IPS-NIHi11 (cell line): ENCODE measurements around the gene DMAC2L.
"Not testable (repeated sequence)": the region's sequence is repeated elsewhere in the genome, so short reads cannot be mapped to it uniquely, and the experiment has no call there.

Experiments
- DNase-seq: peaks from one replicate; pipeline ENCODE4 v3.0.0; 2012; ENCODE audit warnings: mixed read lengths, low spot score

Gene DMAC2L

DNA sequence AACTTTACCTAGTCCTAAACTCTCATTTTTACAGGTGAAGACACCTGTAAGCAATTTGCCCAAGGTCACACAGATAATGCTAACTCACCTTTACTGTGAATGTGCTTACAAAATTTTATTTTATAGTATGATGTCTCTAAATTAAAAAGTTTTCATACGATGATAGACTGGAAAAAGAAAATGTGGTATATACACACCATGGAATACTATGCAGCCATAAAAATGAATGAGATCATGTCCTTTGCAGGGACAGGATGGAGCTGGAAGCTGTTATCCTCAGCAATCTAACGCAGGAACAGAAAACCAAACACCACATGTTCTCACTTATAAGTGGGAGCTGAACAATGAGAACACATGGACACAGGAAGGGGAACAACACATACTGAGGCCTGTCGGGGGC, 44.2 kb downstream of the DMAC2L start:
- DNase-seq = not testable (repeated sequence)

DNA sequence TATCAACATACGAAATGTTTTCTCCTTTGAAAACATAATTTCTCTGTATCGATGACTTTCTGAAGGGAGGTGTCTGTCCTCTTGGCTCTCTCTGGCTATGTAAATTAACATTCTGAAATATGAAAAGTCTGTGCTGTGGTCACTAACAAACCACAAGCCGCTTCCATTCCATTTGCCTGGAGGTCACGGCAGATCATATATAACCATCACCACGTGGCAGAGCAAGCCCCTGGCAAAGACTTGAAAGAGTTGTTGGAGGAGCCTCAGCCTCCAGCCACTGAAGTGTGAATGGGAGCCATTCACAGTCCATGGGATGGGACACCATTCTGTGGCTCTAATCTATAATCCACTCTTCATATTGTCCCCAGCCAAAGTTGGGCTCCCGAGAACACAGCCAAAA, 45.0 kb downstream of the DMAC2L start:
- no peak for DNase-seq

DNA sequence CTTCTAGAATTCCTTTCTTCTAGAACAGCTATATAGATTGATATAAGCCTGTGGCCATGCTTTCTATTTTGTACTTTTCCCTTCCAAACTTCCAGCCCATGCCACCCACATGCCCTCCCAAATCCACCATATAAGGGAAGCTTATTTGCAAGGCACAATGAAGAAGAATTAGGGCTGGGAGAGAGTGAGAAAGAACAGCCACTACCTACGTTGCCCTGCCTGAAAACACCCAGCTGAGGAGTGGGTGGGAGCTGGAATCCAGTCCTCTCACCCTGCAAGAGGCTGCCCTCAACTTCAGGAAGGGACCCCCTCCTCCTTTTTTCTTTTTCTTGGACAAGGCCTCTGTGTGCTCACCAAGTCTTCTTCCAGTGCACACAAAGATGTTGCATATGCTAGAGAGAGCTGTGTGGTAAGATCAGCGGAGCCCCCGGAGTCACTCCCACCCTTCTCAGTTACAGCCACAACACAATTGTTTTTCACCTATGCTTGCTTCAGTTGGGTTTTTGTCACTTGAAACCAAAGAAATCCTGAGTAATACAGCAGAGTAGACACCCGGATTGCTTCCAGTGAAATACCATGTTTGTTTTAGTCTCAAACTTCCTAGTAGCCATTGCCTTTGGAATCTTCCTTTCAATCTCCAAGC, 45.8 kb downstream of the DMAC2L start:
- no peak for DNase-seq

DNA sequence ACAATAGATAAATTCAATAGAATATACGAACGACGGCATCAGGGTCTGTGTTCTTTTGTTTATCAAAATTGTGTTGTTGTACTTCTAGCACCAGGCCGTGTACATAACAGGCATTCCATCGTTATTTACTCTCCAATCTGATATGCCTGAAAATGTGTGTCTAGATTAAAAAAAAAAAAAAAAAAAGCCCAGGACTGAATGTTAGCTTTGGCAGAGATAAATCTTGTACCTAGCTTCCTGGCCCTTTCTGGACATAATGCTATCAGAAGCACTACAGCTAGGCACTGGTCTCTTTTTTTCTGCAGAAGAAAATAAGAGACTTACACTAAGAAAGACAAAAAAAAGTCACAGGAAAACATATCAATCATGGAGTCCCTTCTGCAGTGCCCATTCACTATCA, 47.5 kb downstream of the DMAC2L start:
- DNase-seq = no peak

DNA sequence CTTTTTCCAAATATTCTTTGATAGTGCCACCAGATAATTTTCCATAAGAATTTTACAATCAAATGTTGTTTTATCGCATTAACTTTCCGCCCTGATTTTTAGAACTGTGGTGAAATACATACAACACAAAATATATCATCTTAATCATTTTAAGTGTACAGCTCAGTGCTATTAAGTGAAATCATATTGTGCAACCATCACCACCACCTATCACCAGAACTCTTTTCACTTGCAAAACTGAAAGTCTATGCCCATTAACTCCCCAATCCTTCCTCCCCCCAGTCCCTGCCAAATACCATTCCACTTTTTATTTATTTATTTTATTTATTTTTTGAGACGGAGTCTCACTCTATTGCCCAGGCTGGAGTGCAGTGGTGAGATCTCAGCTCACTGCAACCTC, 48.0 kb downstream of the DMAC2L start:
- no peak for DNase-seq

DNA sequence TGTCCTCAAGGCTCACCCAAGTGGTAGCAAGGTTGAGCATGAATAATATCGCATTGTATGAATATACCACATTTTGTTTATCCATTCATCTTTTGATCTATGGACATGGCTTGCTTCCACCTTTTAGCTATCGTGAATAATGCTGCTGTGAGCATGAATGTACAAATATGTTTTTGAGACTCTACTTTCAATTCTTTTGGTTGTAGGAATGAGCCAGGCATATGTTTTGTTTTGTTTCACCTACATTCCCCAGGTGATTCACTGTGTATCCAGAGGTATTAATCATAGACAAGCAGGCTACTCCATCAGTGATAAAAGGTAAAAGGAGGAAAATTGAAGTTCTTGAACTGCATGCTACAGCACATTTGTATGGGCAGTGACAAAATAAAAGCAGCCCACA, 48.7 kb downstream of the DMAC2L start:
- DNase-seq = no peak

DNA sequence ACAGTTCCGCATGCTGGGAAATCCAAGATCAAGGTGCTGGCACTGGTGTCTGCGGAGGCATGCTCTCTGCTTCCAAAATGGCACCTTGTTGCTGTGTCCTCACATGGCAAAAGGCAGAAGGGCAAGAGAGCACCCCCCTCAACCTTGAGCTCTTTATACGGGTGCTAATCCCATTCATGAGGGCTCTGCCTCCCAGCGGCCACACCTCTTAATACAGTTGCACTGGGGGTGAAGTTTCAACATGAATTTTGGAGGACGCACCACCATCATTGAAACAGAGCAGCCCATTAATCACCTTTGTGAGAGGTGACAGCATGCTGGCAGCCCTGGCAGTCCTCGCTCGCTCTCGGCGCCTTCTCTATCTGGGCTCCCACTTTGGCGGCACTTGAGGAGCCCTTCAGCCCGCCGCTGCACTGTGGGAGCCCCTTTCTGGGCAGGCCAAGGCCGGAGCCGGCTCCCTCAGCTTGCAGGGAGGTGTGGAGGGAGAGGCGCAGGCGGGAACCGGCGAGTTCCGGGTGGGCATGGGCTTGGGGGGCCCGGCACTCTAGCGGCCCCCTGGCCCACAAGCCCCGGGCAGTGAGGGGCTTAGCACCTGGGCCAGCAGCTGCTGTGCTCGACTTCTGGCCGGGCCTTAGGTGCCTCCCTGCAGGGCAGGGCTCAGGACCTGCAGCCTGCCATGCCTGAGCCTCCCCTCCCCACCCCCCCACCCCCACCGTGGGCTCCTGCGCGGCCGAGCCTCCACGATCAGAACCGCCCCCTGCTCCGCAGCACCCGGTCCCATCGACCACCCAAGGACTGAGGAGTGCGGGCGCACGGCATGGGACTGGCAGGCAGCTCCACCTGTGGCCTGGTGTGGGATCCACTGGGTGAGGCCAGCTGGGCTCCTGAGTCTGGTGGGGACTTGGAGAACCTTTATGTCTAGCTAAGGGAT, 49.6 kb downstream of the DMAC2L start:
- DNase-seq = not testable (repeated sequence)

DNA sequence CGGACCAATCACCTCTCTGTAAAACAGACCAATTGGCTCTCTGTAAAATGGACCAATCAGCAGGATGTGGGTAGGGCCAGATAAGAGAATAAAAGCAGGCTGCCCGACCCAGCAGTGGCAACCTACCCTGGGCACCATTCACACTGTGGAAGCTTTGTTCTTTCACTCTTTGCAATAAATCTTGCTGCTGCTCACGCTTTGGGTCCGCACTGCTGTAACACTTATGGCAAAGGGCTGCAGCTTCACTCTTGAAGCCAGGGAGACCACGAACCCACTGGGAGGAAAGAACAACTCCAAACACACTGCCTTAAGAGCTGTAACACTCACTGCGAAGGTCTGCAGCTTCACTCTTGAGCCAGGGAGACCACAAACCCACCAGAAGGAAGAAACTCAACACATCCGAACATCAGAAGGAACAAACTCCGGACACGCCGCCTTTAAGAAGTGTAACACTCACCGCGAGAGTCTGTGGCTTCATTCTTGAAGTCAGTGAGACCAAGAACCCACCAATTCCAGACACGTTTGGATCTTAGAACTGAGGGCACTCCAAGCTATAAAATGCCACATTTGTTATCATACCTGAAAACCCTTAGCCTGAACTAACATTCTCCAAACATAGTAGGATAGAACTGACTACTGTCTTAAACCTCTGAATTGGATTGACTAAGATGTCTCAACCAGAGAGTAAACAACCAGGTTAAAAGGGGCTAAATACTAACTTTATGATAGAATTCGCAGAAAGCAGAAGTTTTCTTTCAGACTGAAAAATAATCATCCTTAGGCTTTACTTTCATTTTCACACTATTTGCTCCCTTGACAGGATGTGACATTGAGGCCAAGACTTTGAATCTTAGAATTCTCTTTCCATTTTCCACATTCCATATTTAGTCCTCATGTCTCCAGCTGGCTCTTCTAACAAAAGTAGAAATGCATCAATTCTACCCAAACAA, 50.9 kb downstream of the DMAC2L start:
- no peak for DNase-seq

- DNase-seq = no peak
Observed at GRCh38 chr14:50363714-50364111, 51.6 kb downstream of the DMAC2L start.

GRCh38 chr14:50364792-50365191, 52.7 kb downstream of the DMAC2L start:
- DNase-seq = no peak

DNA sequence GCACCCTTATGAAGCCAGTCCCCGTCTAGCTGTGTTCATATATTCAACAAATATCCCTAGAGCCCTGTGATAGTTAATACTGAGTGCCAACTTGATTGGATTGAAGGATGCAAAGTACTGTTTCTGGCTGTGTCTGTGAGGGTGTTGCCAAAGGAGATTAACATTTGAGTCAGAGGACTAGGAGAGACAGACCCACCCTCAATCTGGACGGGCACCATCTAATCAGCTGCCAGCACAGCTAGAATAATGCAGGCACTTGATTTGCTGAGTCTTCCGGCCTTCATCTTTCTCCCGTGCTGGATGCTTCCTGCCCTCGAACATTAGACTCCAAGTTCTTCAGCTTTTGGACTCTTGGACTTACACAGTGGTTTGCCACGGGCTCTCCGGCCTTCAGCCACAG, 53.4 kb downstream of the DMAC2L start:
- not testable (repeated sequence) for DNase-seq

- no peak for DNase-seq
Observed at GRCh38 chr14:50366115-50366514, 54.0 kb downstream of the DMAC2L start.

DNA sequence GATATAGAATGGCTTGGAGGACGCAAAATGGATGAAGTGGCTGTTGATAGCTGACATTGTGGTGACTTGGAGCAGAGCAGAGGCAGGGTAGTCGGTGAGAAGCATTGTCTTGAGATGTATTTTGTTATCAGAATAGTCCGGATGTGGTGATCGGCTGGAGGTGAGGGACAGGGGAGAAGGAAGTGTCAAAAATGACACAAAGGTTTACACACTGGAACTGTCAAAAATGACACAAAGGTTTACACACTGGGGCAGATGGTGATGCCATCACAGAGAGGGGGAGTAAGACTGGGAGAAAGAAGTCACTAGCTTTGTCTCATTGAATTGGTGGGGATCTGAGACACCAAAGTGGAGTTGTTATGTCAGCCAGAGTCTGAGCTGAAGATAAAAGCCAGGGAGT, 54.5 kb downstream of the DMAC2L start:
- DNase-seq = no peak

DNA sequence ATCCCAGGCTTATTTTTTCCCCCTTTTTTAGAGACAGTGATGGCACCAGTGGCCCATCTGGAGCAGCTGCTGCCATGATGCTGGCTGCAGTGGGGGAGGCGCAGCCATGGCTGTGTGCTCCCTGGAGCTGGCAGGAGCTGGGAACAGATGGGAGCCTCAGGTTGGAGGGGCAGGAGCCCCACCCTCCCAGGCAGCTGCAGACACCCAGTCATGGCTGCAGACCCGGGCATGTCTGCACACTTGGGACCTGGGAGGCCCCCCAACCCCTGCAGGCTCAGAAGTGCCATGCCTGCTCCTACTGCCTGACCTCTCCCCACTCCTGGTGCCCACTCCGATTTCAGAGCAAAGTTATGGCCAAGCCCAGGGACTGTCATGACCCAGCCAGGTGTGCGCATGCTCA, 59.4 kb downstream of the DMAC2L start:
- DNase-seq = no peak

DNA sequence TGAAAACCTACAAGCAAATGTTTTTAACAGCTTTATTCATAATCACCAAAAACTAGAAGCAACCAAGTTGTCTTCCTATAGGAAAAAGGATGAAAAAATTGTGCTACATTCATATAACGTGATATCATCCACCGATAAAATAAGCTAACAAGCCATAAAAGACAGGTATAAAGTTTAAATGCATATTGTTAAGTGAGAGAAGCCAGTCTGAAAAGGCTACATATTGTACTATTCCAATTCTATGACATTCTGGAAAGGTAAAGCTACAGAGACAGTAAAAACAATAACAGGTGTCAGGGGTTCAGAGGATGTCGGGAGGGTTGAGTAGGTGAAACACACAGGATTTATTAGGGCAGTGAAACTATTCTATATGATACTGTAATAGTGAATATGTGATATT, 61.8 kb downstream of the DMAC2L start:
- DNase-seq = no peak

DNA sequence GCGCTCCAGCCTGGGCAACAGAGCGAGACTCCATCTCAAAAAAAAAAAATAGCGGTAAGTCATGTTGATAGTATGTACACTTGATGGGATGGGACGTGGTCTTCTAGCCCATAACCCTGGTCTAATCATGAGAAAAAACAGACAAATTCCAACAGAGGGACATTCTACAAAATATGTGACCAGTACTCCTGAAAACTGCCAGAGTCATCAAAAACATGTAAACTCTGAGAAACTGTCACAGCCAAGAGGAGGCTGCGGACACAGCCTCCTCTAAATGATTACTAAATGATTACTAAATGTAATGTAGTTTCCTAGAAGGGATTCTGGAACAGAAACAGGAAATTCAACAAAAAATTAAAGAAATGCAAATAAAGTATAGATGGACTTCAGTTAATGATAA, 63.6 kb downstream of the DMAC2L start:
- no peak for DNase-seq
